H9 (cell line): ENCODE data around the gene MEGF8. TPM values are rescaled to one million over a fixed set of nuclear protein-coding genes. Genes with fewer than 3 reads are reported as not detected.

Experiments used
- DNase-seq: peaks from one replicate; pipeline ENCODE4 v3.0.0-alpha.2; 2017
- H2AFZ ChIP-seq: one replicate; pipeline ENCODE4 v1.6.1; 2013; ENCODE audit warnings: mild to moderate bottlenecking, low read length, control low read depth, moderate library complexity
- H2AK5ac ChIP-seq: 2 replicates; pipeline ENCODE4 v1.6.1; 2013; ENCODE audit warnings: low read length, control low read depth, mixed read lengths; ENCODE audit not compliant: insufficient read length
- H2BK120ac ChIP-seq: one replicate; pipeline ENCODE4 v1.6.1; 2013; ENCODE audit warnings: low read depth, mild to moderate bottlenecking, low read length, control low read depth, inconsistent platforms; ENCODE audit not compliant: poor library complexity, severe bottlenecking
- H2BK12ac ChIP-seq: 2 replicates; pipeline ENCODE4 v1.6.1; 2013; ENCODE audit warnings: low read length, control low read depth, mixed read lengths, low read depth; ENCODE audit not compliant: insufficient read length
- H2BK15ac ChIP-seq: 2 replicates; pipeline ENCODE4 v1.6.1; 2013; ENCODE audit warnings: low read depth, low read length, control low read depth
- H2BK20ac ChIP-seq: one replicate; pipeline ENCODE4 v1.6.1; 2013; ENCODE audit warnings: low read depth, mild to moderate bottlenecking, low read length, control low read depth, inconsistent platforms; ENCODE audit not compliant: poor library complexity, severe bottlenecking
- H2BK5ac ChIP-seq: 2 replicates; pipeline ENCODE4 v1.6.1; 2013; ENCODE audit warnings: low read length, control low read depth, mixed read lengths; ENCODE audit not compliant: insufficient read length
- H3K14ac ChIP-seq: 2 replicates; pipeline ENCODE4 v1.6.1; 2013; ENCODE audit warnings: low read length, control low read depth; ENCODE audit not compliant: insufficient read depth
- H3K18ac ChIP-seq: 2 replicates; pipeline ENCODE4 v1.6.1; 2013; ENCODE audit warnings: low read depth, mild to moderate bottlenecking, mixed read lengths, low read length, control low read depth; ENCODE audit not compliant: insufficient read length
- H3K23ac ChIP-seq: 2 replicates; pipeline ENCODE4 v1.6.1; 2013; ENCODE audit warnings: low read length, control low read depth, mixed read lengths, low read depth; ENCODE audit not compliant: insufficient read length
- H3K23me2 ChIP-seq: 2 replicates; pipeline ENCODE4 v1.6.1; 2013; ENCODE audit warnings: low read depth, mild to moderate bottlenecking, mixed read lengths, low read length, control low read depth; ENCODE audit not compliant: insufficient read length, poor library complexity, severe bottlenecking
- H3K27ac ChIP-seq: 2 replicates; pipeline ENCODE4 v1.5.1; 2013; ENCODE audit warnings: low read length, control low read depth, mixed read lengths, low read depth; ENCODE audit not compliant: insufficient read length
- H3K27me3 ChIP-seq: 2 replicates; pipeline ENCODE4 v1.6.1; 2013; ENCODE audit warnings: low read length, control low read depth, inconsistent platforms; ENCODE audit not compliant: insufficient read depth
- H3K4ac ChIP-seq: 2 replicates; pipeline ENCODE4 v1.6.1; 2013; ENCODE audit warnings: low read depth, mild to moderate bottlenecking, control low read depth, inconsistent platforms, low read length, moderate library complexity
- H3K4me1 ChIP-seq: 2 replicates; pipeline ENCODE4 v1.6.1; 2013; ENCODE audit warnings: low read length, control low read depth, inconsistent platforms; ENCODE audit not compliant: insufficient read depth
- H3K4me2 ChIP-seq: 2 replicates; pipeline ENCODE4 v1.6.1; 2013; ENCODE audit warnings: low read length, control low read depth, mixed read lengths; ENCODE audit not compliant: insufficient read length, insufficient read depth
- H3K56ac ChIP-seq: 2 replicates; pipeline ENCODE4 v1.6.1; 2013; ENCODE audit warnings: low read depth, mild to moderate bottlenecking, mixed read lengths, low read length, control low read depth; ENCODE audit not compliant: insufficient read length
- H3K79me1 ChIP-seq: 2 replicates; pipeline ENCODE4 v1.6.1; 2013; ENCODE audit warnings: low read depth, mild to moderate bottlenecking, moderate library complexity, low read length, control low read depth, inconsistent platforms; ENCODE audit not compliant: insufficient read depth, poor library complexity, severe bottlenecking
- H3K79me2 ChIP-seq: 2 replicates; pipeline ENCODE4 v1.6.1; 2013; ENCODE audit warnings: low read length, control low read depth, inconsistent platforms; ENCODE audit not compliant: insufficient read depth
- H3K9ac ChIP-seq: 2 replicates; pipeline ENCODE4 v1.6.1; 2013; ENCODE audit warnings: low read length, control low read depth, mixed read lengths; ENCODE audit not compliant: insufficient read length; ENCODE audit errors: extremely low read depth
- H3K9me3 ChIP-seq: one replicate; pipeline ENCODE4 v1.6.1; 2013; ENCODE audit warnings: low read depth, low read length, inconsistent platforms; ENCODE audit not compliant: control insufficient read depth
- H3T11ph ChIP-seq: one replicate; pipeline ENCODE4 v1.6.1; 2013; ENCODE audit warnings: mild to moderate bottlenecking, low read length, control low read depth, inconsistent platforms
- H4K20me1 ChIP-seq: one replicate; pipeline ENCODE4 v1.6.1; 2013; ENCODE audit not compliant: control insufficient read depth, insufficient read length, insufficient read depth
- H4K5ac ChIP-seq: 2 replicates; pipeline ENCODE4 v1.6.1; 2013; ENCODE audit warnings: low read depth, mild to moderate bottlenecking, mixed read lengths, low read length, control low read depth; ENCODE audit not compliant: insufficient read length
- H4K8ac ChIP-seq: replicated peaks from 2 replicates; pipeline ENCODE4 v1.6.1; 2013; ENCODE audit warnings: low read length, control low read depth, mixed read lengths, low read depth; ENCODE audit not compliant: insufficient read length
- H4K91ac ChIP-seq: 2 replicates; pipeline ENCODE4 v1.6.1; 2013; ENCODE audit warnings: low read depth, mild to moderate bottlenecking, moderate library complexity, mixed read lengths, low read length, control low read depth; ENCODE audit not compliant: insufficient read length
- H3K27ac Mint-ChIP-seq, 3 experiments: 2 replicates in 2 of 3; 3 replicates in 1 of 3; pipeline ENCODE4 v1.8.0; 2020 to 2021; ENCODE audit warnings: mixed read lengths in 3 of 3, mild to moderate bottlenecking in 1 of 3, moderate library complexity in 1 of 3
- H3K27me3 Mint-ChIP-seq: 2 replicates; pipeline ENCODE4 v1.8.0; 2021; ENCODE audit warnings: low read depth, mild to moderate bottlenecking, moderate library complexity, mixed read lengths
- H3K36me3 Mint-ChIP-seq, 3 experiments: 2 replicates in 2 of 3; 3 replicates in 1 of 3; pipeline ENCODE4 v1.8.0; 2020 to 2021; ENCODE audit warnings: low read depth in 3 of 3, mixed read lengths in 3 of 3; ENCODE audit not compliant: insufficient read depth in 1 of 3
- H3K4me1 Mint-ChIP-seq, 2 experiments: 2 replicates each; pipeline ENCODE4 v1.8.0; 2020; ENCODE audit warnings: mixed read lengths in 2 of 2
- H3K4me3 Mint-ChIP-seq, 2 experiments: 2 replicates in 1 of 2; 3 replicates in 1 of 2; pipeline ENCODE4 v1.8.0; 2020 to 2021; ENCODE audit warnings: mild to moderate bottlenecking in 2 of 2, mixed read lengths in 2 of 2, moderate library complexity in 1 of 2
- H3K9me3 Mint-ChIP-seq, 2 experiments: 2 replicates in 1 of 2; 3 replicates in 1 of 2; pipeline ENCODE4 v1.8.0; 2020; ENCODE audit warnings: mild to moderate bottlenecking in 2 of 2, mixed read lengths in 2 of 2, moderate library complexity in 1 of 2
- CTCF ChIP-seq: fragments of 200-600 bp; sonication (generic); conservative IDR thresholded peaks from 3 replicates; pipeline ENCODE4 v1.8.0; 2021; ENCODE audit warnings: antibody characterized with exemption, mild to moderate bottlenecking
- WGBS: extraction: QIAGEN DNeasy Blood & Tissue Kit; methylation state at CpG from one replicate; pipeline ENCODE4 v1.1.7; 2013; ENCODE audit warnings: missing lambda C conversion rate, low lambda C conversion rate, mixed read lengths; ENCODE audit not compliant: insufficient read length; ENCODE audit errors: extremely low coverage; 5-methylcytosine and 5-hydroxymethylcytosine counted together
- total RNA-seq: library from RNA; stranded (reverse); gene quantifications from 2 replicates; pipeline ENCODE4 v1.2.1, GENCODE V29; 2021

MEGF8 gene
- total RNA-seq, 1 experiment from 2014 or later: 28.4 TPM

GRCh38 chr19:42421591-42422031 is 96.2 kb downstream of the MEGF8 start:
- Histone ChIP-seq H3K79me1 (no peaks in the 10 kb centered on the region), H2BK120ac (no peak overlapping the region), H2BK12ac (no peak overlapping the region), H2BK5ac (no peak overlapping the region), H2AFZ (no peak overlapping the region), H3K23me2 (peaks cover 7% of the 10 kb centered on the region), H4K20me1 (no peaks in the 10 kb centered on the region), H3K4ac (no peak overlapping the region), H2BK20ac (no peak overlapping the region), H3K4me1 (no peaks in the 10 kb centered on the region), H4K8ac (no peak overlapping the region), H3K23ac (no peak overlapping the region), H3K14ac (no peak overlapping the region), H2AK5ac (no peak overlapping the region), H3K56ac (no peak overlapping the region), H3K4me2 (no peak overlapping the region), H3K79me2 (no peaks in the 10 kb centered on the region), H3T11ph (no peak overlapping the region), H4K91ac (no peak overlapping the region), H3K9me3 (no peaks in the 10 kb centered on the region), H4K5ac (no peak overlapping the region), H3K27ac (no peak overlapping the region), H3K27me3 (peaks cover 17% of the 10 kb centered on the region; the same call in 1 of the 2 replicates), H2BK15ac (no peak overlapping the region), H3K18ac (no peak overlapping the region), H3K9ac (no peak overlapping the region)
- peaks cover 0 to 3% of the 10 kb centered on the region in 2 experiments; a peak in 3 of 5 replicates for H3K9me3 Mint-ChIP-seq
- H3K27ac Mint-ChIP-seq: no peak overlapping the region
- H3K4me1 Mint-ChIP-seq: peaks cover 20 to 35% of the 10 kb centered on the region in 2 experiments
- no peak for TF ChIP-seq CTCF
- WGBS: no CpG with 5 or more reads among the region's 9 CpGs
- peaks cover 0 to 13% (median 3%) of the 10 kb centered on the region in 3 experiments; a peak in 5 of 7 replicates for H3K36me3 Mint-ChIP-seq
- peak overlapping the region in 1 of 2 experiments; percentile 90; a peak in 2 of 5 replicates for H3K4me3 Mint-ChIP-seq
- peaks cover 93% of the 10 kb centered on the region for H3K27me3 Mint-ChIP-seq
- DNase-seq: no peak
